NCI-H2107 treated with DMSO at 0.1 percent for 48 hours (cell line): ENCODE results near the gene SLX4.

ENCODE experiments used
- DNase-seq: peaks from one replicate; lab custom pipeline; 2025; ENCODE audit not compliant: unreplicated experiment; lab: John Stamatoyannopoulos, UW

Gene SLX4

GRCh38 chr16:3601614-3602319 is 9.6 kb downstream of the SLX4 start:
- no peak for DNase-seq

- DNase-seq: no peak
Observed at GRCh38 chr16:3599922-3600321, 11.5 kb downstream of the SLX4 start.

- no peak for DNase-seq
Observed at GRCh38 chr16:3599121-3599520, 12.3 kb downstream of the SLX4 start.

- no peak for DNase-seq
Observed at GRCh38 chr16:3598236-3598635, 13.2 kb downstream of the SLX4 start.

- DNase-seq: no peak
Observed at GRCh38 chr16:3597676-3598075, 13.7 kb downstream of the SLX4 start.

- DNase-seq: no peak
Observed at GRCh38 chr16:3597226-3597625, 14.2 kb downstream of the SLX4 start.

GRCh38 chr16:3596101-3596861 is 15.1 kb downstream of the SLX4 start:
- no peak for DNase-seq

- DNase-seq: no peak
Observed at GRCh38 chr16:3595521-3596021, 15.8 kb downstream of the SLX4 start.

- DNase-seq: no peak
Observed at GRCh38 chr16:3595110-3595486, 16.3 kb downstream of the SLX4 start.

GRCh38 chr16:3594316-3595109 is 16.9 kb downstream of the SLX4 start:
- no peak for DNase-seq

- no peak for DNase-seq
Observed at GRCh38 chr16:3592559-3592958, 18.8 kb downstream of the SLX4 start.

- DNase-seq: no peak
Observed at GRCh38 chr16:3591991-3592390, 19.4 kb downstream of the SLX4 start.

GRCh38 chr16:3591436-3591803 is 20.0 kb downstream of the SLX4 start:
- no peak for DNase-seq

GRCh38 chr16:3590736-3591435 is 20.5 kb downstream of the SLX4 start:
- DNase-seq: no peak

GRCh38 chr16:3589991-3590701 is 21.3 kb downstream of the SLX4 start:
- DNase-seq: no peak

- DNase-seq: no peak
Observed at GRCh38 chr16:3589441-3589921, 21.9 kb downstream of the SLX4 start.

GRCh38 chr16:3589001-3589400 is 22.4 kb downstream of the SLX4 start:
- DNase-seq: no peak

- DNase-seq: no peak
Observed at GRCh38 chr16:3587547-3588110, 23.8 kb downstream of the SLX4 start.

- DNase-seq: no peak
Observed at GRCh38 chr16:3584412-3584811, 27.0 kb downstream of the SLX4 start.
